HG03565 (cell line): ENCODE data around the gene TMEM222.

Experiments
- ATAC-seq: cut with Tn5 transposase; IDR thresholded peaks from one replicate; pipeline ENCODE4 v1.9.1; 2021; ENCODE audit warnings: mild to moderate bottlenecking, moderate library complexity; ENCODE audit not compliant: unreplicated experiment

The TMEM222 gene

GRCh38 chr1:27306071-27306470 is 15.9 kb upstream of the TMEM222 start:
- no peak for ATAC-seq

- ATAC-seq = no peak
These were observed 14.8 kb upstream of the TMEM222 start for GRCh38 chr1:27306892-27307761.

- ATAC-seq = no peak
These were observed 13.9 kb upstream of the TMEM222 start for GRCh38 chr1:27307874-27308598.

- ATAC-seq = no peak
These were observed 7.8 kb upstream of the TMEM222 start for GRCh38 chr1:27314169-27314568.

DNA sequence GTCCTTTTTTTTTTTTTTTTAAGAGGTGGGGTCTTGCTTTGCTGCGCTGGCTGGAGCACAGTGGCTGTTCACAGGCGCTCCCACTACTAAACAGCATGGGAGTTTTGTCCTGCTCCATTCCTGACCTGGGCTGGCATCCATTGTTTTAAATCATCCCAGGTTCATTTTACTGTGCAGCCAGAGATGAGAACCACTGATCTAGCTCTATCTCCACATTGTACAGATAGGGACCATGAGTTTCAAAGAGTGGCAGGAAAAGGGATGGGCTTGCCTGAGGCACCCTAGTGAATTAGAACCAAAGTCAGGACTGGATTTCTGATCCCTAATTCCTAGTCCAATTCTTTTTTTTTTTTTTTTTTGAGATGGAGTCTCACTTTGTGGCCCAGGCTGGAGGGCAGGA is 7.2 kb upstream of the TMEM222 start:
- ATAC-seq = no peak

GRCh38 chr1:27316860-27317259 is 5.1 kb upstream of the TMEM222 start:
- no peak for ATAC-seq

DNA sequence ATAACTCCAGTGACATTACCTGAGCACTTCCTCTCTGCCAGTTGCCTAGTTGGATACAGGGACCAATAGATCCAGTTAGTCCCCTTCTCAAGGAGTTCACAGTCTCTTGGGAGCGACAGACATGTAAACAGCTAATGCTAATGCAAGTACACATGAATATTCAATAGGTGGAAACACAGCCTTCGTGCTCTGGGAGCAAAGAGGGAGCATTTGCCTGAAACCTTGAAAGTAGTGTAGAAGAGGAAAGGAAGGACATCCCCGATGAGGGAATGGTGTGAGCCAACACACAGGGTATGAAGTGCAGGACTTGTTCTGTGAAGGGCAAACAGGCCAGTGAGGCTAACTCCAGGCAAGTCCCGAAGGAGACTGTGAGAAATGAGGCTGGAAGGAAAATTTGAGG is 3.8 kb upstream of the TMEM222 start:
- ATAC-seq = no peak

GRCh38 chr1:27318596-27318995 is 3.4 kb upstream of the TMEM222 start:
- no peak for ATAC-seq

GRCh38 chr1:27322569-27323240 is 742 bp downstream of the TMEM222 start:
- no peak for ATAC-seq

DNA sequence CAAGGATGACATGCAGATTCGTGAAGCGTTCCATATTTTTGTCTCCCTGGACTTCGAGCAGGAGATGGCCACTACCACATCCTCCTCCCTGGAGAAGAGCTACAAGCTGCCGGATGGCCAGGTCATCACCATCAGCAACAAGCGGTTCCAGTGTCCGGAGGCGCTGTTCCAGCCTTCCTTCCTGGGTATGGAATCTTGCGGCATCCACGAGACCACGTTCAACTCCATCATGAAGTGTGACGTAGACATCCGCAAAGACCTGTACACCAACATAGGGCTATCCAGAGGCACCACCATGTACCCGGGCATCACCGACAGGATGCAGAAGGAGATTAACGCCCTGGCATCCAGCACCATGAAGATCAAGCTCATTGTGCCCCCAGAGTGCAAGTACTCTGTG is 3.3 kb downstream of the TMEM222 start:
- ATAC-seq = no peak

DNA sequence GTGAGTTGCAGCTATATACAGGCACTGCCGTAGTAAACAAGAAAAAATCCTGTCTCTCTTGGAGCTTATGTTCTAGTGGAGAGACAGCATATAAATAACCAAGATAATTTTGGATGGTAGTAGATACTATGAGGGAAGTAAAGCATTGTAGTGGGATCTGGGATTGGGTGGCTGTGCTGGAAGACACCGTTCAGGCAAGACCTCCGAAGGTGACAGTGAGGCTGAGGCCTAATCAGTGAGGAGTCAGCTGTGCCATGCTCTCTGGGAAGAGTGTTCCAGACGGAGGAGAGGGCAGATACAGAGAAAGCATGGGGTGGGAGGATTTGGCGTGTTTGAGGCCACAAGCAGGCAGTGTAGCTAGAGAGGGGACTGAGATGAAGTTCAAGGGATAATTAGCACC is 6.0 kb downstream of the TMEM222 start:
- ATAC-seq = no peak

GRCh38 chr1:27330786-27331185 is 8.8 kb downstream of the TMEM222 start:
- ATAC-seq = no peak

DNA sequence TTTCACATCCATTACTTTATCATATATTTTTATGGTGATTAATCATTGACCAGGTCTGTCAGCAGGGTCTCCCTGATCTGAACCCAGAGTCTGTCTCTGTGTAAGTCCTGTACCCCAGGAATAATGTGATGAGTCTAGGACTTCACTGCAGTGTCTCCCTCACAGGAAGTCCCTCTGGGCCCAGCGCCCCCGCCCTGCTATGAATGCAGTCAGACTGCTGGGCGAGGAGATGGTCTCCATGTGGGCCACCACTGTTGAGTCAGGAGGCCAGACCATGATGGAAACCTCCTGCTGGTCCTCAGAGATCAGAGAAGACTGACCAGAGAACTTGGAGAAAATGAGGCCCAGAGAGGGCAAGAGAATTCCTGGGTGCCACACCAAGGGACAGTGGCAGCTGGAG is 9.5 kb downstream of the TMEM222 start:
- ATAC-seq = no peak

DNA sequence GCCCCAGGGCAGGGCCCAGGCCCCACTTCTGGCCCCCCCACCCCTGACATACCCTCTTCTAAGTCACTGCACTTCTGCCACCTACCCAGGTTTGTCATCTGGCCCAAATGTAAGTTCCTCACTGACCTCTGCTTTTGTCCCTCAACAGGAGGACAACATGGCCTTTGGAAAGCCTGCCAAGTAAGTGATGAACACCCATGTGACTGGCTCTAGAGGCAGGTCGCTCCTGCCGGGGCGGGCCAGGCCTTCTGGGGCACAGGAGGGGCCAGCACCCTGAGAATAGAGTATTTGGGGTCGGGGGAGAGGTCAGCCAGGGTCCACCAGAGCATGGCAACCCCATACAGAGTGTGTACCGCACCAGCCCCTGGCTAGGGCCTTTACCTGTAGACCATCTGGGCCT is 10.0 kb downstream of the TMEM222 start:
- ATAC-seq = no peak

GRCh38 chr1:27332536-27333281 is 10.7 kb downstream of the TMEM222 start:
- no peak for ATAC-seq

- no peak for ATAC-seq
These were observed 11.8 kb downstream of the TMEM222 start for GRCh38 chr1:27333717-27334279.

DNA sequence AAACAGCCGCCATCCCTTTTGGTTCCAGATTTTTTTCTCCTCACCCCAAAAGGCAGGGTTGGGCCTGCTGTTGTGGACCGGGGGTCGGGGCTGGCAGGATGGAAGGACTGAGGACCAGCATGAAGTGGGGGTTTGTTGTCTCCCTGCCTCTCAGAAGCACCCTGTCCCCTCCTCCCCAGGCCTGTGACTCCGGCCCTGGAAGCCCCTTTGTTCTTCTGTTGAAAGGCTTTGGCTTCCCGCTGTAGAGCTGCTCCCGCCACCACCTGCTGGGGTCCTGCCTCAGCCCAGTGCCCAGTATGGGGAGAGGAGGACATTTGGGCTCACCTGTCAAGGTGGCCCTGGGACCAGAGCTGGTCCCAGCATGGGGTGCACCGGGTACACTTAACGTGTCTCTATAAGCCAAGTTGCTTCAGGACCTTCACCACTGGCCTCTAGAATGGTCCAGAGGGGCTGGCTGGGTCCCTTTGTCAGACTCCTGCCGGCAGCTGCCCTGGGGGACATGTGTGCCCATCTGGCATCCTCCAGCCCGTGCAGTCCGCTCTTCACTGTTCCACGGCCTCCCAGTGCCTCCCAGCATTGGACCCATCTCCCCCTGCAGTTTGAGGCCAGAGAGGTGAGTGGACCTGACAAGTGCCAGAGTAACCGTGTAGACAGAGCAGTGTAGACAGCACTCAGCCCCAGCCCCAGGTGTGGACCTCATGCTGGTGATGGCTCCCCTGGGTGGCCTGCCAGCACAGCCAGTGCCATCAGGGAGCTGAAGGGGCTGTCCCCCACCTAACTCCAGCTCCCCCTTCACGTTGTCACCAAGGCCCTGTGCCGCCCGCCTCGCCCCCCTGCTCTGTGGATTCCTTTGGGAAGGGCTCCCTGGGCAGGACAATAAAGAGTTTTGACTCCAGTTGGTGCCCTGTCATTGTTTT is 13.8 kb downstream of the TMEM222 start:
- ATAC-seq = no peak

DNA sequence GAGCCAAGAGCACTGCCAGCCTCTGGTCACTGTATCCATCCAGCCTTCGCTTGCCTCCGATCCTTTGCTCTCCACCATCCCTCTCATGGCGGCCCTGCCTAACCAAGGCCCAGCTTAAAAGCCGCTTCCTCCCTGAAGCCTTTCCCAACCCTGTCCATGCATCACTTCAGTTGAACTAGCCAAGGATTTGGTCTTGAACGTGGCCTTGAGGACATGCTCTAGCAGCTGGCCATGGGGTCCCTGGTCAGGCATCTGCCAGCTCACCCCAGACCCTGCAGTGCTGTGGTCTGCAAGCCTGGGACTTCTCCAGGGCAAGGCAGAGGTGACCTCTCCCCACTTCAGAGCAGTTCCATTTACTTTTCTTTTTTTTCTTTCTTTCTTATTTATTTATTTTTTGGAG is 14.8 kb downstream of the TMEM222 start:
- no peak for ATAC-seq

- no peak for ATAC-seq
These were observed 16.8 kb downstream of the TMEM222 start for GRCh38 chr1:27338751-27339150.

- no peak for ATAC-seq
These were observed 17.2 kb downstream of the TMEM222 start for GRCh38 chr1:27339213-27339612.
